HAP-1 (cell line): Measurements from ENCODE around the gene ZNF423.

Experiments
- DNase-seq, 2 experiments: peaks; one replicate each; pipeline ENCODE4 v3.0.0-alpha.2; 2016 to 2020; ENCODE audit warnings: low spot score in 2 of 2
- H3K27me3 ChIP-seq: fragments of 250-450 bp; sonication (Bioruptor Pico); 2 replicates; pipeline ENCODE4 v1.5.1; 2020; ENCODE audit warnings: low read depth, mild to moderate bottlenecking, moderate library complexity
- H3K36me3 ChIP-seq: fragments of 250-450 bp; sonication (Bioruptor Pico); replicated peaks from 2 replicates; pipeline ENCODE4 v1.5.1; 2020; ENCODE audit warnings: mild to moderate bottlenecking
- H3K4me1 ChIP-seq: fragments of 250-450 bp; sonication (Bioruptor Pico); 2 replicates; pipeline ENCODE4 v1.5.1; 2020; ENCODE audit warnings: mild to moderate bottlenecking
- H3K4me3 ChIP-seq: fragments of 250-450 bp; sonication (Bioruptor Pico); 2 replicates; pipeline ENCODE4 v1.5.1; 2020; ENCODE audit warnings: mild to moderate bottlenecking, moderate library complexity
- H3K9me3 ChIP-seq: fragments of 250-450 bp; sonication (Bioruptor Pico); 2 replicates; pipeline ENCODE4 v1.5.1; 2020; ENCODE audit warnings: mild to moderate bottlenecking, moderate library complexity
- in situ Hi-C: fragments of 300-500 bp; cut with MboI; formaldehyde crosslinking; loops from 3 replicates; pipeline ENCODE4 v1.14.3; 2020; ENCODE audit warnings: low sequenced_read_pairs, inconsistent platforms, mixed read lengths

The ZNF423 gene

DNA sequence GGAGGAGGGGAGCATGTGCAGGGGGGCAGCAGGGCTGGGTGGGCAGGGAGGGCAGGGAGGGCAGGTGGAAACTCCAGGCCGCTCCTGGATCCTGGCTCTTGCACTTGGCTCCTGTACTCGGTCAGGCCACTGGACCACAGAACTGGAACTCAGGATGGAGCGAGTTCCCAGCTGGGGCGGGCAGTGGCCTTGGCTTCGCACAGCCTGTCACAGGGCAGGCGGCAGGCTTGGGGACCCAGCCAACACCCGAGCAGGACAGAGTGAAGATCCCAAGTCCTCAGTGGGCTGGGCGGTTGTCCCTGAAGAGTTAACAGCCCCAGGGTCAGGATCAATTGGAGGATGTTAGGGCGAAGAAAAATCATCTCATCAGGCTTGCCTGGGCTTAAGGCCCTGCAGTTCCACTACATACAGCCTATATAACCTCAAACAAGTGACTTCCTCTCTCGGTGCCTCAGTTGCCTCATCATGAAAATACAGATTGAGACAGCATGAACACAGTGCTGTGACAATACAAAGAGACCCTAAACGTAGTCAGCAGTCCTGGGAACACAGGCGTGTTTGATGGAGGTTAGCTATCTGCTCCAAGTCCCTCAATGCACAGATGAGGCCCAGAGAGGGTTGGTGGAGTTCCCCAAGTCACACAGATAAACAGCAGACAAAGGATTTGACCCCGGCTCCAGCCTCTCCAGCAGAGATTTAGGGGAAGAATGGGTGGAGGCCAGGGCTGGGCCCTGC, 21.9 kb downstream of the ZNF423 start:
- in situ Hi-C loops: no loop called here
- no peaks in the 10 kb centered on the region for H3K36me3 ChIP-seq
- no peak for DNase-seq
- H3K27me3 ChIP-seq: no peaks in the 10 kb centered on the region
- no peak overlapping the region for H3K4me3 ChIP-seq
- H3K4me1 ChIP-seq: peaks cover 20% of the 10 kb centered on the region
- H3K9me3 ChIP-seq: no peaks in the 10 kb centered on the region

DNA sequence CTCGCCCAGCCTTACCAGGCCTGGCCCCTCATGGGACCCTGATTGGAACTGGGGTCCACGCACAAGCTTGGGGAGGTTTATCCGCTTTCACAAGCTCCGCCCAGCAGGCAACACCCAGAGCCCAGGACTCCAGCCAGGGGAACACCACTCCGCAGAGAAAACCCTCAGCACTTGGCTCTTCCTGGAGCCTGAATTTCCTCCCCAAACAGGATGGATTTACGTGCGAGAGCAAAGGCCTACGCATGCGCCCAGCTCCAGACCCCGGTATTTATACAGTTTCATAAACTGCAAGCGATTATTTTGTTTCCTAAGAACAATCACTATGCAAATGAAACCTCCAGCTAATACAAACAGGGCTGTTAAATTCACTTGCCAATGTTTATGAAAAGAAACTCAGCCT, 22.8 kb downstream of the ZNF423 start:
- peaks cover 20% of the 10 kb centered on the region for H3K4me1 ChIP-seq

DNA sequence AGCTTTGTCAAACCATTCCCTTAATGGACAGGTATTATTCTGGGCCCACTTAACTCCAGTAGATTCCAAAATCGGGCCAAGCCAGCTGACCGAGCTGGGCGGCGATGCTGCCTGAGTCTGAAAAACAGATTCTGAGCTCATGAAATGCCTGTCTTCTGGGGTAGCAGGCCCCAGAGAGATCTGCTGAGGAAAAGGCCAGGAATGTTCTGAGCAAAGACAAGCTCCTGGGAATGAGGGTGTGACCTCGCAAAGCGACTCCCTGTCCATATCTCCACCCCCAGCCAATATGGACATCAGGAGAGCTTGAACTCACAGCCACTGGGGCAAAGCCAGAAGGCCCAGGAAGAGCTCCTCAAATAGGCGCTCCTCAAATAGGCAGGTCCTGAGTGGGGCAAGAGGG, 23.7 kb downstream of the ZNF423 start:
- in situ Hi-C loops: no loop called here
- no peak for DNase-seq
- H3K36me3 ChIP-seq: no peaks in the 10 kb centered on the region
- peaks cover 20% of the 10 kb centered on the region for H3K4me1 ChIP-seq
- H3K4me3 ChIP-seq: no peak overlapping the region
- H3K27me3 ChIP-seq: no peaks in the 10 kb centered on the region
- no peaks in the 10 kb centered on the region for H3K9me3 ChIP-seq

More for the DNA sequence above, 22.8 kb downstream of the ZNF423 start:
- in situ Hi-C loops: no loop called here
- Histone ChIP-seq H3K4me3 (no peak overlapping the region), H3K36me3 (no peaks in the 10 kb centered on the region), H3K27me3 (no peaks in the 10 kb centered on the region), H3K9me3 (no peaks in the 10 kb centered on the region)
- DNase-seq: peak; percentile 45 to 73

DNA sequence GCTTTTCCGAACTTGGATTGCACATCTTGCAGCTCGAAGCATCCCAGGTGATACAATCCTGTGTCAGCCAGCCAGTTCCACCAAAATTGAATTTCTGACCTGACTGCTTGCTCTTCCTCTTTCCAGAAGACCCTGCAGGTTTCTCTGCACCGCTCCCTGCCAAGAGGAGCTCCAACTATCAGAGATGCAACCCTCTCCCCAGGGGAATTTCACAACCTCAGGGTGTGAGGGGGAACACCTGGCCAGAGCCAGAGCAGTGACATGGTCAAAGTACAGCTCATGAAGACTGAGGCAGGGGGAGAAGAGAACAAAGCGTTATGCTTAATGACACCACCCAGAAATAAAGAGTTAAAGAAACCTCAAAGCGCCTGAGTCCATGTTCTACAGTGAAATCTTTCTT, 25.0 kb downstream of the ZNF423 start:
- DNase-seq: no peak
- in situ Hi-C loops: no loop called here
- Histone ChIP-seq H3K36me3 (no peaks in the 10 kb centered on the region), H3K4me3 (no peak overlapping the region), H3K4me1 (peaks cover 20% of the 10 kb centered on the region), H3K27me3 (no peaks in the 10 kb centered on the region), H3K9me3 (no peaks in the 10 kb centered on the region)

DNA sequence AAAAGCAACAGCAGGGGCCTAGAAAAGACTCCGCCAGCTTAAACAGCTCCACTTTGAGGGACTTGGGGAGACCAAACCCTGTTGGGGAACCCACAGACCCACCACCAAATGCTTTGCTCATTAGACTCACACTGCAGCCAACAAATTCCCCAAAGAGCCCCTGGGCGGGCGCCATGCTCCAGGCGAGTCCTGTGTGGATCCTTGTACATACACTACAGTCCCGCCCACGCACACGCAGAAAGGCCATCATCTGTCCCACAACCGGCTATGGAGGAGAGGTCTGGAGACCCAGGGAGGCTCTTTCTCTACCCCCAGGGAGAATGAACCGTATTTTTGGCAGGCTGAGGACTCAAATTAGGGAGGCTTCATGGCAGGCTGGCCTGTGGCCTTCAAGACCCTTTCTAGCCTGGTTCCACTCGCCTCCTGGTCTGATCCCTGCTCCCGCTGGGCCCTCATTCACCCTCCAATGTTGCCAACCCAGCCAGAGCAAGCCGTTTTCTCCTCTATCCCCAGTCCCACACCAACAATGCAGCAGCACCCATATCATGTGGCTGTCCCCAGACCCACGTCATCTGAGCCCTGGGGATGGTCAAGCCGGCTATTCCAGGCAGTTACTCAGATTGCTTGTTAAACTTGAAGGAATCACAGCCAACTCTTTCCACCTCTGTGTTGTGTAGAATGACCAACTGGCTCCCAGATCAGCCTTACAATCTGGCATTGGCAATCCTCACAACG, 27.2 kb downstream of the ZNF423 start:
- Histone ChIP-seq H3K4me3 (no peak overlapping the region), H3K9me3 (no peaks in the 10 kb centered on the region), H3K27me3 (no peaks in the 10 kb centered on the region; the same call in 1 of the 2 replicates), H3K36me3 (no peaks in the 10 kb centered on the region), H3K4me1 (peaks cover 9% of the 10 kb centered on the region)
- DNase-seq: no peak
- in situ Hi-C loops: no loop called here

DNA sequence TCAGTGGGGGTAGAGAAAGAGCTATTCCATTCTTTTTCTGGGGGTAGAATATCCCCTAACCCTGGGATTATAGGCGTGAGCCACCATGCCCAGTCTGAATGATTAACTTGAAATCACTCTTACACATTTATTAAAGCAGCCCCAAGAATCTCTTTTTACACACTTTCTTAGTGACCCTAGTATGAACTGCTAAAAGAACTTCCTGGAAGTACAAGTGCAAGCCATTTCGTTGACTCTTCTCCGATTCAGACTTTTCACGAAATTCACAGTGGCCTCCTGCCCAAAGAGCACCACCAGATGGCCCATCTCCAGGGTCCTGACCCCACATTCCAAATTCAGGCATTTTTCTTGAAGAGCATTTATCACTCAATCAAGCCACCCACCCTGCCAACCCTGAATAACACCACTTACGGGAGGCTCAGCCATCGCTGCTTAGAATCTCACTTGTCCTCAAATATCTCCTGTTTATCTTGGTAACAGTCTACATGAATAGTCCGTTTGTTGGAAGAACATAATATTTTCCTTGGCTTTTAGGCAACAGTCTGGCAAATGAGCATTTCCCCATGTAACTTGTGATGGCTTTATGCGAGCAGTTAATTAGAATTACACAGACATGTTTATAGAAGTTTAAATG, 28.0 kb downstream of the ZNF423 start:
- Histone ChIP-seq H3K36me3 (no peaks in the 10 kb centered on the region), H3K9me3 (no peaks in the 10 kb centered on the region), H3K4me3 (no peak overlapping the region), H3K4me1 (peaks cover 4% of the 10 kb centered on the region; the same call in 1 of the 2 replicates), H3K27me3 (no peaks in the 10 kb centered on the region; the same call in 1 of the 2 replicates)
- DNase-seq: no peak
- in situ Hi-C loops: no loop called here

DNA sequence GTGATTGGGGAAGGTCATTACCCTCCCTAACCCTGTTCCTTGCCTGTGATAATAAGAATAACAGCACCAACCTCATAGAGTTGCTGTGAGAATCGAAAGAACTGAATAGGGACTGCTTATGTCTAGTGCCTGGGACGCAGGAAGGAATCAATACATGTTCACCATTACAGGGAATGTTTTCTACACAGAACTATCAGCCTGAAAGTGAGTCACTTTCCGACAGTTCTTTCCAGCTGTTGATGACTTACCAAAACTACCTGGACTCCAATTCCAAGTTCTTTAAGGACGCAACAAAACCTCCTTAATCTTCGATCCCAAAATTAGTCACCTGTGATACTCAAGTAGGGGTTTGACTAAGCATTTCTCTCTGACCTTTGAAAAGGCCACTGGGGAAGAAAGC, 29.4 kb downstream of the ZNF423 start:
- H3K4me1 ChIP-seq: no peaks in the 10 kb centered on the region
- no peaks in the 10 kb centered on the region; the same call in 1 of the 2 replicates for H3K27me3 ChIP-seq
- in situ Hi-C loops: no loop called here

DNA sequence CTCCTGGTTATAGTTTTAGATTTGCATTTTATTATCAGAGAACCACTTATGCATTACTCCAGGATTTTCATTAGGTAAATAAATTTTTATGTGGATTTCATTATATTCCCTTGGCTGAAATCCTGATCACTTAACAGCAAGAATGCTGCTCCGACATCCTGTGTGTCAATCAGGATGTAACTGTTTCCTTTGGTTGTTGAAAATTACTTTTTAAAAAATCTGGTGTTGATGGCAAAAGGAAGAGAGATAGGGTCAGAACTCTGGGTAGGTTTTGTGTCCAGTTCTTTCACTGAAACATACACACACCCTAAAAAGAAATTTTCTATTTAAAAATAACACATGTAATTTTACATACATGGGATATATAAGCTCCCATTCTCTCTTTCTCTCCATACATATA, 30.9 kb downstream of the ZNF423 start:
- no peaks in the 10 kb centered on the region for H3K36me3 ChIP-seq
- no peaks in the 10 kb centered on the region for H3K4me1 ChIP-seq
- no peak for DNase-seq
- in situ Hi-C loops: no loop called here
- no peaks in the 10 kb centered on the region; the same call in 1 of the 2 replicates for H3K27me3 ChIP-seq
- no peak overlapping the region for H3K4me3 ChIP-seq
- H3K9me3 ChIP-seq: no peaks in the 10 kb centered on the region

More for the DNA sequence above, 29.4 kb downstream of the ZNF423 start:
- Histone ChIP-seq H3K36me3 (no peaks in the 10 kb centered on the region), H3K9me3 (no peaks in the 10 kb centered on the region), H3K4me3 (no peak overlapping the region)
- DNase-seq: no peak

DNA sequence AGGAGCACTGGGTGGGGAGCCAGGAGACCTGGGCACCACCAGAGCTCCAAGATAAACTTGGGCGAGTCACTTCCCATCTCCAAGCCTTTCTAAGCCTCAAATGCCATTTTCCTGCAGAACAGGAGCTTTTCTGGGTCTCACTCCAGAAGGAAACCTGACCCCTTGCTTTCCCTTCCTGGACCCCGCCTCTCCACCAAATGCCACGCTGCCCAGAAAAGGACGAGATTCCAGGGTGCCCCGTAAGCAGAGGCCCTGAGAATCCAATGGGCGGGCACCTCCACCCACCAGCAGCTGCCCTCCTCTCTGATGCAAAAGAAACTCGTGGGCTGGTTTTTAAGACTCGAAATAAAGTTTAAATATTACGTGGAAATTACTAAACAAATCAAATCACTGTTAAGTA, 31.3 kb downstream of the ZNF423 start:
- Histone ChIP-seq H3K9me3 (no peaks in the 10 kb centered on the region), H3K36me3 (no peaks in the 10 kb centered on the region), H3K4me3 (no peak overlapping the region), H3K4me1 (no peaks in the 10 kb centered on the region), H3K27me3 (no peaks in the 10 kb centered on the region; the same call in 1 of the 2 replicates)
- in situ Hi-C loops: no loop called here
- DNase-seq: no peak

DNA sequence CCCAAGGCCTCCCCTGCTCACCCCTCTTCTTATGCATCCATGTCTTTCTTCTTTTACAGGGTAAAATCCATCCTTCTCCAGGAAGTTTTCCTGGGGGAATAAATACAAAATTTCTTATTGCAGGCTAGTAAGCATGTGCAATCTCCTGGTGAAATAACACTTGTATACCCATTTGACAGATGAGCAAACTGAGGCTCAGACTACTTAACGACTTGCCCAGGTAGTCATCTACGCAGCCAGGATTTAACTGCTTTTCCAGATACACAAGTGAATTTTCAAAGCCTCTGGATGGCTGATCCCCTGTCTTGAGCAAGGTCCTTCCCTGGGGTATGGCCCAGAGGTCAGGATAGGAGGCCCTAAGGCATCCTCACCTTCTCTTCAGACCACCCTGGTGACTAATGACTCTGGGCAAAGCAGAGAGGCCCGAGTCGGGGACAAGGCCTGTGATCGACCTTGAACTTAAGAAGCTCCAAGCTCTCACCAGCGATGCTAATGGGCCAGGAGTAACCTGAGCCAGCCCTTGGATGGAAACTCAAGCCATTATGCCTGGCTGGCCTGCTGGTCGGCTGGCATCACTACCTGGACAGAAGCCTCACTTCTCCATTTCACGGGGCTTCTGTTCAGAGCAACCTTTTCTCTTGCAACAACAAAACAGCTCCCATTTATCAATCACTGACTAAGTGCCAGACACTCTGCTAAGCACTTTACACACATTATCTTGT, 33.1 kb downstream of the ZNF423 start:
- H3K9me3 ChIP-seq: no peaks in the 10 kb centered on the region
- no peak for DNase-seq
- H3K4me1 ChIP-seq: no peaks in the 10 kb centered on the region
- no peak overlapping the region for H3K4me3 ChIP-seq
- H3K27me3 ChIP-seq: no peaks in the 10 kb centered on the region; the same call in 1 of the 2 replicates
- in situ Hi-C loops: no loop called here
- H3K36me3 ChIP-seq: no peaks in the 10 kb centered on the region

DNA sequence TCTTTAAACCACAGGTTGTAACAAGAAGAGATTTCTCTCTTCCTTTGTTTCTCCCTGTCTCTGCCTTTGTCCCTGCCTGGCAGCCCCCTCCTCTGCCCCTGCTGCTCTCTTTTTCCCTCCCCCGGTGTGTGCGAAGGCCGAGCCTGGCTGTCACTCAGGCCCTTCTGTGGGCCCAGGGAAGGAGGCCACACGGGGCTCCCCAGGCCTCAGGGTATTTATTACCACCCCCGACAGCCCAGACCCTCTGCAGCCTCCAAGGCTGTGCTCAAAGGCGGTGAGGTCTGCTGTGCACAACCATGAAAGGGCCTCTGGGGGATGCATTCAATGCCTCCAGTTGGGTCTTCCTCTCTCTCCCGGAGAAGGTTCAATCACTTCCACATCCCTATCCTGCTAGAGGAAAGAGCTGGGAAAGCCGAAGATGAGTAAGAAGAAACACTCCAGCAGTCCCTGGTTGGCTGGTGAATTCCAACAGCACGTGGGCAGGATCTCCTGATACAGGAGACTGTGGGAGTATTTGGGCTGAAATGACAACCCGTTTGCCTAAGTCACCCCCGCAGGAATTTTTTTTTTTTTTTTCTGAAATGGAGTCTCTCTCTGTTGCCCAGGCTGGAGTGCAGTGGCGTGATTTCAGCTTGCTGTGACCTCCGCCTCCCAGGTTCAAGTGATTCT, 34.2 kb downstream of the ZNF423 start:
- H3K27me3 ChIP-seq: no peaks in the 10 kb centered on the region; the same call in 1 of the 2 replicates
- no peak for DNase-seq
- no peaks in the 10 kb centered on the region for H3K36me3 ChIP-seq
- no peaks in the 10 kb centered on the region for H3K4me1 ChIP-seq
- in situ Hi-C loops: no loop called here
- H3K9me3 ChIP-seq: no peaks in the 10 kb centered on the region
- H3K4me3 ChIP-seq: no peak overlapping the region

DNA sequence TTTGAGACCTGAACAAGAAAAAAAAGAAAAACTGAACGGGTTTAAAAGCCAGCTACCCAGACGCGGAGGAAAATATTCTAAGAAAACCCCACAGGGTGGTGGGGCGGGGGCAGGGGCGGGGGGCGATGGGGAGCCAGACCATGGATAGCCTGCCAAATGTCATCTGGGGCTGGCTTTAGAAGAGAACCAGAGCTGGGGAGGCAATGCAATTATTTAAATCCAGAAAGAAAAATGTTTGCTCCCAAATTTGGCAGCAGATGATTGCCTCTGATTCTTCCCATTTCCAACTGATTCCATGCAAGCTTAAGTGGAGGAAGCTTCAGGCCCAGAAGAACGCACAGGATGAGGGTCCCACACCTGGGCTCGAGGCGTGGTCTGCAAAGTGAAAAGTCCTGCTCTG, 34.8 kb downstream of the ZNF423 start:
- Histone ChIP-seq H3K9me3 (no peaks in the 10 kb centered on the region), H3K4me1 (no peaks in the 10 kb centered on the region), H3K36me3 (no peaks in the 10 kb centered on the region), H3K4me3 (no peak overlapping the region), H3K27me3 (no peaks in the 10 kb centered on the region; the same call in 1 of the 2 replicates)
- DNase-seq: no peak
- in situ Hi-C loops: no loop called here
